HG03460 (cell line): ENCODE measurements around the gene EIF5B.

ENCODE experiments used
- ATAC-seq: cut with Tn5 transposase; IDR thresholded peaks from one replicate; pipeline ENCODE4 v1.9.1; 2021; ENCODE audit not compliant: unreplicated experiment

EIF5B gene

DNA sequence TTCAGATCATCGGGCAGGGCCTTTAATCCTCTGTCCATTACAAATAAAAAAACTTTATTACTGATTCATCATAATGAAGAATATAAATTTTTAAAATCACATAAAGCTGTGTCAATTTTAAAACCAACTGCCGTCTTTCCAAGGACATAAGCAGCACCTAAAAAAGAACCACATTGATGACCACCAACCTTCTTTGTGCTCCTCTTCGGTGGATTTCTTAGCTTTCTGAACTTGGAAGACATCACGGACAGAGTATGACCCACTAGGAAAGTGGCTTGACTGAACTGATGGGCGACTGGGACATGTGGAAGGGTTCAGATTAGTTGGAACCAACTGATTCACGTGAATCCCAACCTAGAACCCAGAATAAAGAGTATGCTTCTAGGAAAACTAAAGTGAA, 68.9 kb downstream of the EIF5B start:
- ATAC-seq, result no peak

- ATAC-seq, result no peak
Measured at GRCh38 chr2:99410276-99410675, 73.1 kb downstream of the EIF5B start.

GRCh38 chr2:99414566-99414965, 77.4 kb downstream of the EIF5B start:
- no peak for ATAC-seq

GRCh38 chr2:99417396-99417795, 80.2 kb downstream of the EIF5B start:
- ATAC-seq, result no peak

GRCh38 chr2:99420031-99420430, 82.8 kb downstream of the EIF5B start:
- no peak for ATAC-seq

DNA sequence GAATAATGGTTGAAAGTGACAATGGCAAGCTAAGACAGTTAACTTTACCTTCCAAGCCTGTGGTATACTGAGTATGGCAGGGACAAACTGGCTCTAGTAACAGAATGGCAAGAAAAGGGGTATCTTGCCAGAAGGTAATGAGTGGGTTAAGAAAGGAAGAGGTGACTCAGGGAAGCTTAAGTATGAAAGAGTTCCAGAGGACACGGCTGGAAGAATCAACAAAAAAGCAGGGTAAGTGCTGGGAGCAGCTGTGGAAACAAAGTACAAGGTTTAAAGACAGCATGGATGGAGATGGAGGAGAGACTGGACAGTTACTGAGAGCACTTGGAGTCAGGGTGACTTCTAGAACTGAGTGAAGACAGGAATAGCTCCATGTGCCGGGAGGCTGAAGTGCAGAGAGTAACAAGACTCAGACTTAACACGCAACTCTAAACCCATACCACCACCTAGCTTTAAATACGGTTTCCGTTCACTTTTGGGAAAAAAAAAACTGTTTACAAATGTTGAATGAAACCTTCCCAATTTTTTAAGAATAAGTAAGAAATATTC, 83.6 kb downstream of the EIF5B start:
- ATAC-seq, result no peak

- no peak for ATAC-seq
Measured at GRCh38 chr2:99421469-99421868, 84.3 kb downstream of the EIF5B start.

DNA sequence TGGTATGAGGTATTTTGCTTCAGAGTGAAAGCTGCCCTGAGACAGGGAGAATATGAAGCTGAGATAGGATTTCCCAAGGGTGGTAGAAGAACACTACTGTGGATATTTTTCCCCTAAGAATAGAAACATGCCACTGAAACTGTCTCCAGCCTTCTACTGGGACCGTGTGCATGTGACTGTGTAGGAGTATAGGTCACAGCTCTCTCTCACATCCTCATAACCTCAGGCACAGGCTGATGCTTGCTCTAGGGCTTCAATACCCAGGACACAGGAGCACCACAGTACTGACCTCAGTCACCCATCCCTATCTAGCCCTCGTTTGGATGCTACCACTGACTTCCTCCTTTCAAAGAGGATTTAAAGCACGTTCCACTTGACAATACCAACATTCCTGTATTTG, 85.4 kb downstream of the EIF5B start:
- ATAC-seq, result no peak

GRCh38 chr2:99424371-99424770, 87.2 kb downstream of the EIF5B start:
- ATAC-seq, result no peak

GRCh38 chr2:99425022-99425421, 87.8 kb downstream of the EIF5B start:
- no peak for ATAC-seq

DNA sequence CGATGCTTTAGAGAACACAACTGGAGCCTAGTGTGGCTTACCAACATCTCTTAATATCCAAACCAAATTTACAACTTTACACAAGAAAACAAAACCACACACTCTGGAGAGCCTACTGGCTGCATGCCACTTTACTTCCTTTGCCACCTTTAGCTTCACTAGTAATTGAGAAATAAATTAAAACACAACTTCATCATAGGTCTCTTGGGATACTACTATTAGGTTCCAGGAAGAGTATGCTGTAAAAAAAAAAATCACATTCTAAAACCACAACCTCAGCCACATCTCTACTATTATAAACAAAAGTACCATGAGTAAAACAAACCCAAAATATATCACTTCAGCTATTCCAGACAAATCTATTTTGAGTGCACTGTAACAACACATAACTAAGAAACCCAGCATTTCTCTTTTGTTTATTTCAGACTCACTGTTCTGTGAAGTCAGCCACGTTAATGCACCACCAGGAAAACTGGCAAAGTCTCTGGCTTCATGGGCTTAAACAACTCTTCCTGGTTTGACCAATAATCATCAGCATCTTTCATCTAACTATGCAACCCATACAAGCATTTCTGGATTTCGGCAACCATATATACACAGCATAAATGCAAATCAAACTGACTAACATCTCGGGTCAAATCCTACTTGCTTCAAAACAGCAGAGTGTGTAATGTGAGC, 93.6 kb downstream of the EIF5B start:
- no peak for ATAC-seq

GRCh38 chr2:99431587-99432275, 94.5 kb downstream of the EIF5B start:
- ATAC-seq, result no peak

- ATAC-seq, result no peak
Measured at GRCh38 chr2:99433340-99433739, 96.2 kb downstream of the EIF5B start.

DNA sequence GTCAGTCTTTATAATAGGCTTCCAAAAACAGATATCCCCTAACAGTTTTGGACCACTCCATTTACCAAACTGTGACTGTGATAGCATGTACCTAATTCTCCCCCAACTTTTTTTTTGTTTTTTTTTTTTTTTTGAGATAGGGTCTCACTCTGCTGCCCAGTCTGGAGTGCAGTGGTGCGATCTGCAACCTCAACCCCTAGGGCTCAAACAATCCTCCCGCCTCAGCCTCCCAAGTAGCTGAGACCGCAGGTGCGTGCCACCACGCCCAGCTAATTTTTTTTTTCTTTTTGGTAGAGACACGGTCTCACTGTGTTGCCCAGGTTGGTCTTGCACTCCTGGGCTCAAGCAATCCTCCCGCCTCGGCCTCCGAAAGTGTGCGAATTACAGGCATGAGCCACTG, 99.7 kb downstream of the EIF5B start:
- ATAC-seq, result no peak

- no peak for ATAC-seq
Measured at GRCh38 chr2:99439971-99440505, 102.8 kb downstream of the EIF5B start.

GRCh38 chr2:99442837-99443236, 105.6 kb downstream of the EIF5B start:
- no peak for ATAC-seq

- ATAC-seq, result no peak
Measured at GRCh38 chr2:99444222-99444621, 107.0 kb downstream of the EIF5B start.

DNA sequence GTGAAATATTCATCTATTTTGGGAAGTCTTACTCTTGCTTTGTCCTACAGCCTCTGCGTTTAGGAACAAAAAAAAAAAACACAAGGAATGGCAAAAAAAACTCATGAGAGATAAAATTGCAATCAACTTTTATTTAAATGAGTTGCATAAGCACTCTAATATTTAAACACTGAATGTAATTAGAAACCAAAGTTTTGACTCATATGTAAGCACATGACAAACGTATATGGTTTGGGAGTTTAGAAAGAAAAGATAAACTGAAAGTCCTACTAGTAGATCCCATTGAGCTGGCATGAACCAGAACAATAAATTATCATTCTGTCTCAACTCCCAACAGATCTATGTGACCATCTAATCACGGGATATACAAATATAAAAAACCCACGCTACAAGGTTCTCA, 107.9 kb downstream of the EIF5B start:
- ATAC-seq, result no peak

DNA sequence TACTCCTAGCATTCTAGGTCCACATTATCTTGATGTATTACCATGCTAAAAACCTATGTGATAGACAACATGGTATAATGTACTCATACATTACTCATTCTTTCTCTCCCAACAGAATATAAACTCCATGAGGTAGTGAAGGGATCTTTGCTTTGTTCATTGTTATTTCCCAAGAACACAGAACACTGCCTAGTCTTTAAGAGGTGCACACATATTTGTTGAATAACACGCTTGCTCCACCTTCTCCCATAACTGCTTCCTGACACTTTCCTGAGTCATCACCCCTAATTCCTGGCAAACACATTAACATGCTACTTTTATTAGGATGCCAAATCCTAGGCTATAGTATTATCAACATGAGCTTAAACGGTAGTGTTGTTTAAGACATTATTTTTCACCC, 111.4 kb downstream of the EIF5B start:
- no peak for ATAC-seq

- no peak for ATAC-seq
Measured at GRCh38 chr2:99450199-99450598, 113.0 kb downstream of the EIF5B start.
